IPS DF 4.7 (cell line): ENCODE data around the gene PPP1R2.

Source experiments
- DNase-seq: peaks from one replicate; pipeline ENCODE4 v3.0.0-alpha.2; 2013; ENCODE audit warnings: low spot score; ENCODE audit errors: extremely low read depth

PPP1R2 gene

DNA sequence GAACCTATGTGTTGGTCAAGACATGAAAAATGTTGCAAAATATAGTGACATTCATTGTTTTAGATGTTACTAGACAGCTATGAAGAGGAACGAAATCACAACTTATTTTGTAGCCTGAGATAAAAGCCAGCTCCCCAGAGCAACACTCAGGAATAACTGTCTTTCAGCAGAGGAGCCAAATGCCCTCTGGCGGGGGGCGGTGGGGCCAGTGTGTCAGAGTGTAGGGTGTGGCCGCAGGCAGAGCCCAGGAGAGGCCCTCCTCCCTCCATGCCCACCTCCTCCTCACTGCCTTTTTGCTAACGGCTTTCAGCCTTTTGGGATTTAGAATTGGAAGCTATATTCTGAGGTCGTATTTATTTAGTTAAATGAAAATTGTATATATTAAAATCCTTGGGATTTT, 23.7 kb upstream of the PPP1R2 start:
- no peak for DNase-seq

DNA sequence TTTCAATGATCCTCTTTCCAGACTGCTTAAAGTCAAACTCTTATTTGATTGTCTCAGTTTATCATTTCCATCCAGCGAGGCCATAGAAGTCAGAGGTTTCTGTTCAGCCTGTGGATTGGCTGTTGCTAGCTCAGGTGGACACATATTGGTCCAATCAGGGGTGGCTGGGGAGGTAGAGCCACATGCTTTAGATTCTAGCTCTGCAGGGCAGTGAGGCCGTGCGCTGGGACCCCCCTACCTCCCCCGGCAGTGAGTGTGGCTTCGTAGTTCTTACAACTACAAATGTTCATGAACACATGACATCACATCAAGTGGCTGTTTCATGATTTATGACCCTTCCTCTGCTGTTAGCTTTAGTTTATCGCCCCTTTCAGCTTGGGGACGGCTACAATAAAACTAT, 22.6 kb upstream of the PPP1R2 start:
- no peak for DNase-seq

DNA sequence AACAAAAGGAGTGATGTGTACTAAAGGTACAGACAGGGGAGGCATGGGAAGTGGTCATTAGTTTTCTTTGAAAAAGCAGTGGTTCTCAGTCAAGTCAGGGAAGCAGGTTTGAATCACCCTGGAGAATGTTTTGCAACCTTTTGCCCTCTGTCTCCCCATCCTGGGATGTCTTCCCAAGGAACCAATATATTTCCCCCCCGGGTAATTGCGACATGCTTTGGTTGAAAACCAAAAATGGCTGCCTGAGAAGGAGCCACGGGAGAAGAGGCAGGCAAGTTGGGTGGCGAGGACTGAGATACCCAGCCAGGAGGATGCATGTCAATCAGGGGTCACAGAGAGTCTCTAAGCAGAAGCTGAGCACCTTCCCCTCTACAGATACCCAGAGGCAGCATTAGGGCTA, 20.2 kb upstream of the PPP1R2 start:
- DNase-seq: no peak

DNA sequence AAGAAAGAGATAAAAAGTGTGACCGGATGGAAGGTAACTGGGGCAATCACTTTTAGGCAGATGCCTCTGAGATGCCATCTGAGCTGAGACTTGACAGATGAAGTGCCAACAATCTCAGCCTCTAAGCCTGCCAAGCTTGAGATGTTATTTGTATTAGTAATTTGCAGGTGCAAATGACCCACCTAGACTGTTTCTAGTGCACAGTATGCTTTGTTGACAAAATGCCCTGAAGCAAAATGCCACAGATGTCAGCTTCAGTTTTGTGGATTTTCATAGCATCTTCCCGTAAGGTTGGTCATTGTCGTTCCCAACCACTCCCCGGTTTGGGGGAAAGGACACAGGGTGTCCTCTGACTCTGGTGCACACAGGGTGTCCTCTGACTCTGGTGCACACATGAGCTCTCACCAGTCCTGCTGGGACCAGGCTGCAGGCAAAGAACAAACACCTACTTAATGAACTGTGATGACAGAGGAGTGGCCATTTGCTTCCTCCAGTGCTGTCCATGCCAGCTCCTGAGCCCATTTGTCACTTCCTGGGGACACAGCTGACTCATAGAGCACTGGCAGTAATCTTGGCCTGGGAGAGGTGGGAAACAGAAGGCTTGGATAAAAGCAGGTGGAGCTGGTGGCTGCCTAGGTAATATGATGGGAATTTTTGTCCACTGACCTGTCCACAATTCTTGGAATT, 16.7 kb upstream of the PPP1R2 start:
- no peak for DNase-seq

DNA sequence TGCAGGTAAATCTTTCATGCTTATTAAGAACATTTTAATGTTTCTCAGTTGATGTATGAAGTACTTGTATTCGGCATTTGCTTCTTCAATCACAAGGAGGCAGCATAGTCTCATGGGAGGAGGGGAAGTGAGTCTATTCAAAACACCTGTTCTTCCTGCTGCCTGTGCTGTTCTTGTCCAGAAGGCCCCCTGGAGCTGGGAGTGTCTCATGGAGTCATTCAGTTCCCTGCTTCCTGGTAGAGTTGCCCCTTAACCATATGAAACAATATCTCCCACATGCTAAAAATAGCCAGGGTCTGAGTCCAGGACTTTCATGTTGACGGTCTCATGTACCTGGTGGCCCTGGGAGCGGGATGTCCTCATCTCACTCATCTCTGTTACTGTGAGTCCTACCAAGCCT, 15.5 kb upstream of the PPP1R2 start:
- no peak for DNase-seq

DNA sequence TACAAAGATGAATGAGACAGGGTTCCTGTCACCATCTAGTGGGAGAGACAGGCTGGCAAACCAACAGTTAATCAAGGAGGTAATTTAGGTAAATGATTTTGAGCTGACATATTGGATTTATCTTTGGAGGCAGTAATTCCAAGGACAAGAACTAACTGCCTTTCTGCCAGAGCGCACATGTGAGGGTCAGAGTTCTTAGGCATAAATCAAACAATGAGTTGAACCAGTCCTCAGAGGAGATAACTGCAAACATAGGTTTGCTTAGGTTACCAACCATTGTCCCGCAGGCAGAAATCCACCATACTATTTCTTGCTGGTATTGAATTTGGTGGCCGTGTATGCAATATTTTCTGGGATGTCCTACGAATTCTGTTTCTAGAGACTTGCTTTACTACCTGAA, 14.2 kb upstream of the PPP1R2 start:
- DNase-seq: no peak

DNA sequence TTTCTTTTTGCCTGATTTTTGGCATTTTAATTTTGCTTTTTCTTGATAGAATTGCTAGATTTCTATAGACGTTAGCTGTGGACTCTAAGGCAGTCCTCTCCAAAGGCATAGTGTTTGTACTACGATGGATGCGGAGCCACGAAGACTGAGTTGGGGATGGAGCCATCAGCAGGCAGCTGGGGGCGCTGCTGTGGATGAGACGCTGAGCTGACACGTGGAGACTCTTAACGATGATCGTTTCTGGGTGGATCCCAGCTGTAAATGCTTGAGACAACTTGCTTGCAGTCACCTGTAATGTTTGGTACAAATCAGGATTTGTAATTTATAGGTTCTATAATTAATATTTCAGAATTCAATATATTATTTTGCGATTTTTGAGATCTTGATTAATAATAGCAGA, 13.3 kb upstream of the PPP1R2 start:
- no peak for DNase-seq

DNA sequence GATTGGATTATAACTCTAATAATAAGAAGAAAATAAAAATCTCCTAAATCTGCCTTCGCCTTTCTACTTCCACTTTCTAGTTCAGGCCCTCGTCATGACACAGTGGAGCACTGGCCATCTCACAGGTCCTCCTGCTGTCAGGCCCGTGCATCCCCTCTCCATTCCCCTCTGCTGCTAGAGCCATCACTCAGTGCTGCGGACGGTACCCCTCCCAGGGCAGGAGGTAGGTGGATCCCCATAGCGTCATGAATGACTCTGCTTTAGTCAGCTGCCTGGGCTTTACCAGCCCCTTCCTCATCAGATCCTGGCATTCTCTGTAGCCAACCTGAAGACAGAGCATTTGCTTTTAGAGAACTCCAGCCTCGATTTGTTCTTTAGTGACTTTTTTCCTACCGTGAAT, 12.0 kb upstream of the PPP1R2 start:
- DNase-seq: no peak

DNA sequence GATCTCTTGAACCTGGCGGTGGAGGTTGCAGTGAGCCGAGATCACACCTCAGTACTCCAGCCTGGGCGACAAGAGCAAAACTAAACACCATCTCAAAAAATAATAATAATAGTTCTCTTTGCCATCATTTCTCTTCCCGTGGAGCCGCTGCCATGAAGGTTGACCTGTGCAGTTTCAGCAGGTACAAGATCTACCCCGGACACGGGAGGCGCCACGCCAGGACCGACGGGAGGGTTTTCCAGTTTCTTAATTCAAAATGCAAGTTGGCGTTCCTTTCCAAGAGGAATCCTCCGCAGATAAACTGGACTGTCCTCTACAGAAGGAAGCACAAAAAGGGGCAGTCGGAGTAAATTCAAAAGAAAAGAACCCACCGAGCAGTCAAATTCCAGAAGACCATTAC, 11.3 kb upstream of the PPP1R2 start:
- DNase-seq: no peak

DNA sequence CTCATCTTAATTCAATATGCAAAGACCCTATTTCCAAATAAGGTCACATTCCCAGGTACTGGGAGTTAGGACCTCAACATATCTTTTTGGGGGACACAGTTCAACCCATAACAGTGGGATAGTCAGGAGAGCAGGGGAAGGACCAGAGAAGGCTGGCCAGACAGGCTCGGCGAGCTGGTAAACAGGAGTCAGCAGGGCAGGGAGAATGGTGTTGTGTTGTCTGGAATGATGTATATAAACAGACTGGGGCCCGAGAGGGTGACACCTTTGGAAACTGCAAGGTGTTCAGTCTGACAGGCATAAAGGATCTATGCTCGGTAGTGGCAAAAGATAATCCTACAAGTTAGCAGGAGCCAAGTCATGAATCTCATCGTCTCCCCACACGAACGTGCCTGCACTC, 10.1 kb upstream of the PPP1R2 start:
- DNase-seq: no peak

DNA sequence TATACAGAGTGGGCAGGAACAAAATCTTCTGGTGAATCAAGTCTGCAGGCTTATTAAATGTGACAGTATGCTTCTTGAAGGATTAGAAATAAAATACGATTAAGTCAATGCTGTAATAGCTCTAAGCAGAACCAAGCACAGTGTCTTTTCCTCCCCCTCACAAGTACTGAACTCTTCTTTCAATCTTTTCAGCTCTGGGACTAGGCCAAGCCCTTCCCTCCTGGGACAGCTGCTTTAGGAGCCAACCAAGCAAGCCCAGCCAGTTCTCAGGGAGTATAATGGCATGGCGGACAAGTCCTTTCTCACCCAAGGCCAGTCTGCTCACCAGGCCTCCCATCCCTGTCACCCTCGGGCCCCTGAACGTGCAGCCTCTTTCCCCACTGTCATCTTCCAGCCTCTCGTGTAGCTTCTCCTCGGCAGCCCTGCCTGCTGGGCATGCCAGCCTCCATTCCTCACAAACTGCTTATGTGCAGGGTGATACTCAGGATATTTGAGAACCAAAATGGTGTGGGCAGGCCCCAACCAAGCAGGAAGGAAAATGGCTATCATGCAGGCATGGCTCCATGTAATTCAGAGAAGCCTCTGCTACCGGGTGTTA, 8.4 kb upstream of the PPP1R2 start:
- DNase-seq: no peak

DNA sequence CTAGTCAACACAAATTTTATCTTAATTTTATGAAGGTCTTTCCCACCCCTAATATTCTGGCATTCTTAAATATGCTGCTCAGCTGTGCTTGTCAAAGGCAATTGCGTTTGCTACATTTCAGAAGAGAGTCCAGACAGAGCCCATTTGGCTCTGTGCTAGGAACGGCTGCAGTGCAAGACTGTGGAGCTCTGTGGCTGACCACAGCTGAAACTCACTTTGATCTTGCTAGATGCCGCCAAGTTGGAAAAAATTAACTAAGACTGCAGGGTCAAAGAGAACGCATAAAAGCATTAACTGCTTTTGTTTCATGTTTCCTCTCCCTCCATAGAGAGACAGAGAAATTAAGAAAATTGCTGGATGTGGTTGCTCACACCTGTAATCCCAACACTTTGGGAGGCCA, 7.6 kb upstream of the PPP1R2 start:
- no peak for DNase-seq

DNA sequence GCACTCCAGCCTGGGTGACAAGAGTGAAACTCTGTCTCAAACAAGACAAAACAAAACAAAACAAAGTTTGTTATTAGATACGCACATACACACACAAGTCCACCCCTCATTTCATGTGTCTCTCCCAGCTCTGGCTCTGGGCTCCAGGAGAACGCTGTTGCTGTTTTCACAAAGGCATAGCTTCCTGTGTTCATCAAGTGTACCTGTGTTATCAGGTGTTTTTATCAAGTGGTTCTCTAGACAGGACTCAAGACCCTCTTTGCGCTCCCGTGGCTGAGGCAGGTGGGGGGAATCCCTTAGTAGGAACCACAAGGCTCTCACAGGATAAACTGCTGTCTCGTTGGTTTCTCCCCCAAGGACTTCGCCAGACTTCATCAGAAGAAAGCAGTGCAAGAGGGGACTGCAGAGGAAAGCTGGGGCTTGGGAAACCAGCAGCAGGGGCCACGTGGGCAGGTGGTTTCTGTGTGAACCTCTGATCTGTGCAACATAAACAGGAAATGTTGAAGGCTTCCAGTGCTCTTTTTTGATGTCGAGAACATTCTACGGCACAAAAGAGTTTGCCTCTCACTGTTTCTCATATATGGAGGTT, 6.9 kb upstream of the PPP1R2 start:
- DNase-seq: no peak

DNA sequence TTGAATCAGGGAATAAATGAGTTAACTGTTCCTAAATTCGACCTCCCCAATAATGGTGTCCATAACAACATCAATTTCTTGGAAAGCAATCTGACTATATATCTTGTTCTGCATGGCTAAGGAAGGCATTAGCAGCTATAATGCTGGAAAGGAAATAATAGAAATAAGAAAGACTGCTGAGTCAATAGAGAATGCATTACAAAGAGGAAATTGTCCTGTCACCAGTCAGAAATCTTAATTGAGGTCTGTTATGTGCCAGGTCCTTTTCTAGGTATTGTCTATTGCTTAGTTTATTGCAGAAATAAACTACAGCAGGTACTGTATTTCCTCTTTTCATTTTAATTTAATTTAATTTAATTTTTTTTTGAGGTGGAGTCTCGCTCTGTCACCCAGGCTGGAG, 5.9 kb upstream of the PPP1R2 start:
- no peak for DNase-seq

DNA sequence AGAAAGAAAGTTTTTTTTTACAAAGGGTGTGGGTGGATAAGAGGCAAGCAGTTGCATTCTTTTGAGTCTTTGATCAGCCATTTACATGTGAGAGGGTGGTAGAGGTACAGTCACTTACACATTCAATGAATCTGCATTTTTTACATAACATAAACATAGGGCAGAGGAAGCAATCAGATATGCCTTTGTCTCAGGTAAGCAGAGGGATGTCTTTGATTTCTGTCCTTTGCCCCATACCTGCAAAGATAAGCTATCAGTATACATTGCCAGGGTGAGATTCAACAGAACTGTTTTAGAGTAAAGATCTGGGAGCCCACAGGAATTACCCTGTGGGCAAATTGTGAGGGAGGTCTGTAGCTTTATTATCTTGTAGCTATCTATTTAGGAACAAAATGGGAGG, 5.4 kb upstream of the PPP1R2 start:
- no peak for DNase-seq

DNA sequence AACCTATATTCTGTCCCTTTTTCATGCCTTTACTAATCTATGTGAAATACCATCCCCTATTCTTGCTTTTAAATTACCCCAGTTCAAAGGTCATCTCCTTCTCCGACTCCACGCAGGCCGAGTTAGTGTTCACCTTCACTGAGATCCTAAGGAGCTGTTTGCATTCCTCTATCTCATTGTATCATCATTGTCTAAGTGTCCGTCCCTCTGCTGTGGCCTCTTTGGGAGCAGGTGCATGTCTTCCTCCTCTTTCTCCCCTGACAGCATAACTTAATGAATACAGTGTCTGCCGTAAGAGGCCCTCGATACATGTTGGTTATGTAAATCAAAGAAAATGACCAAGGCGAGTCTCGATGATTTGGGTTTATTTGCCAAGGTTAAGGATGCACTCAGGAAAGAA, 4.9 kb upstream of the PPP1R2 start:
- DNase-seq: no peak

DNA sequence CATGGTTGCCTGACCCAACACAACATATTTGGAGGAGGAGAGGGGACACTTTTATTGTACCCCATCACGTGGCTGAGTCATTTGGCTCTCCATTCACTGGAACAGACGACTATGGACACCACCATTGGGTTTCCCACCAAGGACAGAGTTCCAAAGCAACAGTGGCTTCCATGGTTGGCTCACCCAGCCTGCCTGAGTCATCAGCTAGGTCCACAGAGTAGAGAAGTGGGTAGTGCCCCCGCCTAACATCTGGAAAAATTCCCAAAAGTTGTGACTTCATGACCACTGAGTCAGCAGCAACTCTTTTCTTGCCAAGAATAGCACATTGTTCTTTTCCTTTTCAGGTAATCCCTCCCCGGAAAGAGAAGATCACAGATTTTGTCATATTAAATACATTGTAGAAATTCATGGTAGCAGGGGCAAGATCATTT, 3.0 kb upstream of the PPP1R2 start:
- DNase-seq: no peak

DNA sequence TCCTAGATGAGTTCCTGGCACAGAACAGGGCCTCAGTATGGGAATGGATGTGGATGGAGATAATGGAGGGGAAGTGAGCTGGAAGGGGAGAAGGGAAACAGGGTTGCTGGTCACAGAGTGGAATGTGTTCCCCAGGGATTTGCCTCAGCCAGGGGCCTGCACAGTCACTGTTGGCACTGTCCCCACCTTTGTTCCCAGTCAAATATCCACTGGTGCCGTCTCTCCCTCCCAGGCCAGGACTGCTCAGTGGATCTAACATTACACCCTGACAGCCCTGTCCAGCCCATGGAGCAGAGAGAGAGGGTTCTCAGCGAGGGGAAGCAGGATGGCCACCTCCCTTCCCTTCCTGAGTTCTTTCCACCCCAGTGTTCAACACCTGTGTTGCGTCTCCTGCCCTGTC, 1.5 kb upstream of the PPP1R2 start:
- no peak for DNase-seq

DNA sequence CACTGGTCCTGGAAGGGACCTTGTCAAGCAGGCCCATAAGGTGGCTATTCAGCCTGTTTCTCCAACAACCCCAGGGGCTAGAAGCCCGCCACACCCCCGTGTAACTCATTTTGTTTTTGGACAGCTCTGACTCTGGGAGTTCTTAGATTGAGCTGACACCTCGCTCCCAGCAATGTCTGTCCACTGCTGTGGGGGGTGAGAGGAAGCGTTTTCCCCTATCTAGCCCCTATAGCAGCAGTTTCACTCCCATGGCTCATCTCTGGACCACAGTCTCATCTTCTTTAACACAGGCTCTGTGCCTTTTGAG, 1.1 kb upstream of the PPP1R2 start:
- no peak for DNase-seq

DNA sequence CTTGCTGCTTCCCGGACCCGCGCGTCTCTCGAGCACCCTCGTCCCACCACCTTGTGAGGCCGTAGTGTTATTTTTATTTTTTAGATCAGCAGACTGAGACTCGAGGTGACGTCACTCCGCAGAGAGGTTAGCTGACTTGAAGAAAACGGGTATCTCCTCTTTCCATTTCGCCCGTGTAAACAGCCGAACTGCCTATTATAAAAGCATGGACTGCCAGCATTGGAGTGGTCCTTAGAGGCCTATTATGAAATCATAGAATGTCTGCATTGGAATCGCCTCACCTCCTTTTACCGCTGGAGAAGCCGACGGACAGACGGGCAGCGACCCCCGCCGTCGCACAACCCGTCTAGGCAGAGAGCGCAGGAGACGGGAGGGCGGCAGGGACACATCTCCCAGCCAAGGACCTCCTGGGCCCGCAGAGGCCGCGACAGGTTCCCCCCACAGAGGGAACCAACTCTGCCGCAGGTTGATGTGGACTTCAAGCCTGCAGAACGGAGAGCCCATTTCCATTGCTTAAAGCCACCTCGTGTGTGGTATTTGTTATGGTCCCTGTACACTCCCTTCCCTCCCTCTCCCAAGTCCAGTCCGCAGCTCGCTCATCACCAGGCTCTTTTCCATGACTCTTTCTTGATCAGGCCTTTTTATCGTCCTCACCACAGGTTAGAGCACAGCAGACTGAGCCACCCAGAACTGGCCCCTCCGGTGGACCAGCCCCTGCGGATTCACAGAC, 540 bp upstream of the PPP1R2 start:
- no peak for DNase-seq

DNA sequence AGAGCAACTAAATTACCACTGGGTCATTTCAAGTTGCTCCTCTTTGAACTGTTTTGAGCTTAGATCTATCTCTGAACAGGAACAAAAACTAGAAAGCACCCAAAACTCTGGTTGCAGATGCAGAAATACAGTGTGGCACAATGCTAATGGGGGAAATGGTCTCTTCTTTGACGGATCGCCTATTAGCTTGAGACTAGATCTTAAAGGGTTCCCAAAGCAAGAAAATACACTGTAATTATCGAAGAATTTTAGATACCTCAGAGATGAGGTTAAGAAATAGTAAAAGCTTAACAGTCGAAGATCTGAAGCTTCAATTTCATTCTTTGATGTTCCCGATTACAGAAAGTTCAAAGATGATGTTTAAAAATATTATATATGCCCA, 818 bp downstream of the PPP1R2 start:
- DNase-seq: no peak

DNA sequence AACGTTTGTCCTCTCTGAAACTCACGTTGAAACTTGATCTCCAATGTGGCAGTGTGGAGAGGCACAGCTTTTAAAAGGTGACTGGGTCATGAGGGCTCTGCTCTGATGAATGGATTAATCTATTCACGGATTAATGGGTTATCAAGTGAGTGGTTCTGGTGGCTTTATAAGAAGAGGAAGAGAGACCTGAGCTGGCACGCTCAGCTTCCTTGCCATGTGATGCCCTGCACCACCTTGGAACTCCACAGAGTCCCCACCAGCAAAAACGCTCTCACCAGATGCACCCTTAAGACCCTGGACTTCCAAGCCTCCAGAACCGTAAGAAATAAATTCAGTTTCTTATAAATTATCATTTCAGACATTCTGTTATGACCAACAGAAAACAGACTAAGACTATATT, 2.6 kb downstream of the PPP1R2 start:
- no peak for DNase-seq

DNA sequence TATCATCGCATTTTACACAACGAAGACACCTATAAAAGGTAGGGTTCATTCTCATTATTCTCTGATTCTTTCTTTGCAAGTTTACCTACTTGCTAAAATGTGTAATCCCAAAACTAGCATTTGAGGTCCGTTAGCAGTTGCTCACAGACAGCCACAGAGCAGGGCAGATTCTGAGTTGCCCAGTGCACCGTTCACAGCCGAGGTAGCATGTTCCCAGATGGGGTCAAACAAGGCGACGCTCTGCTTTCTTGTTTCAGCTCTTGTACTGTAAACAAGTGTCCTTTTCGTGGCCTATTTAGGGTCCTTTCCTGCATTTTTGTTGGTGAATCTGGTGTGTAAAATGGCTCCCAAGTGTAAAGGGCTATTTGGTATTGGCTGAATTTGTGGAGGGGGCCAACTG, 3.1 kb downstream of the PPP1R2 start:
- DNase-seq: no peak
